Mesothelial cell of epicardium (in vitro differentiated cells): ENCODE measurements around the gene FOXS1. TPM values are rescaled to one million over a fixed set of nuclear protein-coding genes. Genes with fewer than 3 reads are reported as not detected.

Source experiments
- DNase-seq, 2 experiments: peaks; one replicate each; pipeline ENCODE4 v3.0.0; 2021; ENCODE audit warnings: low spot score in 2 of 2; ENCODE audit not compliant: unreplicated experiment in 2 of 2
- H3K27ac Mint-ChIP-seq: 2 replicates; pipeline ENCODE4 v1.8.0; 2021; ENCODE audit warnings: mixed read lengths
- H3K27me3 Mint-ChIP-seq: 2 replicates; pipeline ENCODE4 v1.8.0; 2021; ENCODE audit warnings: low read depth, mixed read lengths
- H3K36me3 Mint-ChIP-seq: 2 replicates; pipeline ENCODE4 v1.8.0; 2021; ENCODE audit warnings: mixed read lengths
- H3K4me1 Mint-ChIP-seq: 2 replicates; pipeline ENCODE4 v1.8.0; 2021; ENCODE audit warnings: mixed read lengths
- H3K4me3 Mint-ChIP-seq: 2 replicates; pipeline ENCODE4 v1.8.0; 2021; ENCODE audit warnings: mild to moderate bottlenecking, moderate library complexity, mixed read lengths
- H3K9me3 Mint-ChIP-seq: 2 replicates; pipeline ENCODE4 v1.8.0; 2021; ENCODE audit warnings: mixed read lengths
- CTCF ChIP-seq: fragments of 200-600 bp; sonication (generic); IDR thresholded peaks from one replicate; pipeline ENCODE4 v1.5.0; 2021; ENCODE audit warnings: antibody characterized with exemption; ENCODE audit not compliant: unreplicated experiment
- total RNA-seq: library from RNA; stranded (reverse); gene quantifications from 3 replicates; pipeline ENCODE4 v1.2.1, GENCODE V29; 2021

FOXS1 gene
- total RNA-seq, 1 donor from 2014 or later, result 1.9 TPM

- peaks cover 3% of the 10 kb centered on the region for H3K9me3 Mint-ChIP-seq
- peaks cover 30% of the 10 kb centered on the region for H3K27me3 Mint-ChIP-seq
- H3K4me3 Mint-ChIP-seq, result no peak overlapping the region
- H3K27ac Mint-ChIP-seq, result no peak overlapping the region
- H3K4me1 Mint-ChIP-seq, result peaks cover 4% of the 10 kb centered on the region
- H3K36me3 Mint-ChIP-seq, result peaks cover 2% of the 10 kb centered on the region
- TF ChIP-seq CTCF, result no peak
- no peak for DNase-seq
Observed at GRCh38 chr20:31877684-31878083, 32.3 kb upstream of the FOXS1 start.

- H3K36me3 Mint-ChIP-seq, result peaks cover 2% of the 10 kb centered on the region
- H3K4me3 Mint-ChIP-seq, result no peak overlapping the region
- H3K9me3 Mint-ChIP-seq, result peaks cover 3% of the 10 kb centered on the region
- DNase-seq, result no peak
- no peak overlapping the region for H3K27ac Mint-ChIP-seq
- TF ChIP-seq CTCF, result no peak
- H3K4me1 Mint-ChIP-seq, result peaks cover 8% of the 10 kb centered on the region
- peaks cover 48% of the 10 kb centered on the region for H3K27me3 Mint-ChIP-seq
Observed at GRCh38 chr20:31875671-31876070, 30.3 kb upstream of the FOXS1 start.

- TF ChIP-seq CTCF, result no peak
- no peak overlapping the region for H3K4me3 Mint-ChIP-seq
- H3K36me3 Mint-ChIP-seq, result no peaks in the 10 kb centered on the region
- H3K27me3 Mint-ChIP-seq, result peaks cover 67% of the 10 kb centered on the region
- no peak for DNase-seq
- peaks cover 12% of the 10 kb centered on the region for H3K4me1 Mint-ChIP-seq
- no peaks in the 10 kb centered on the region for H3K9me3 Mint-ChIP-seq
- H3K27ac Mint-ChIP-seq, result no peak overlapping the region
Observed at GRCh38 chr20:31872406-31872805, 27.0 kb upstream of the FOXS1 start.

GRCh38 chr20:31871618-31871954, 26.2 kb upstream of the FOXS1 start:
- peaks cover 70% of the 10 kb centered on the region for H3K27me3 Mint-ChIP-seq
- no peaks in the 10 kb centered on the region for H3K36me3 Mint-ChIP-seq

GRCh38 chr20:31870726-31871617, 25.6 kb upstream of the FOXS1 start:
- DNase-seq, result no peak
- H3K36me3 Mint-ChIP-seq, result no peaks in the 10 kb centered on the region
- H3K4me1 Mint-ChIP-seq, result peaks cover 12% of the 10 kb centered on the region
- no peak for TF ChIP-seq CTCF
- peak overlapping the region; percentile 17 for H3K27ac Mint-ChIP-seq
- no peaks in the 10 kb centered on the region for H3K9me3 Mint-ChIP-seq
- peak overlapping the region; percentile 74 for H3K4me3 Mint-ChIP-seq
- H3K27me3 Mint-ChIP-seq, result peaks cover 65% of the 10 kb centered on the region

More at GRCh38 chr20:31871618-31871954, 26.2 kb upstream of the FOXS1 start:
- no peak for DNase-seq
- Mint-ChIP-seq H3K4me1 (peaks cover 12% of the 10 kb centered on the region), H3K27ac (no peak overlapping the region), H3K9me3 (no peaks in the 10 kb centered on the region), H3K4me3 (peak overlapping the region; percentile 74)
- TF ChIP-seq CTCF, result no peak
